ENCODE measurements around the gene CUBN.

Gene CUBN

GRCh38 chr10:16984242-16984641, 145.4 kb downstream of the CUBN start:
- no peak for FAIRE-seq

GRCh38 chr10:16976803-16977202, 152.8 kb downstream of the CUBN start:
- no peak for FAIRE-seq

- peak; percentile 90 for FAIRE-seq
Measured at GRCh38 chr10:16975188-16975587, 154.4 kb downstream of the CUBN start.

DNA sequence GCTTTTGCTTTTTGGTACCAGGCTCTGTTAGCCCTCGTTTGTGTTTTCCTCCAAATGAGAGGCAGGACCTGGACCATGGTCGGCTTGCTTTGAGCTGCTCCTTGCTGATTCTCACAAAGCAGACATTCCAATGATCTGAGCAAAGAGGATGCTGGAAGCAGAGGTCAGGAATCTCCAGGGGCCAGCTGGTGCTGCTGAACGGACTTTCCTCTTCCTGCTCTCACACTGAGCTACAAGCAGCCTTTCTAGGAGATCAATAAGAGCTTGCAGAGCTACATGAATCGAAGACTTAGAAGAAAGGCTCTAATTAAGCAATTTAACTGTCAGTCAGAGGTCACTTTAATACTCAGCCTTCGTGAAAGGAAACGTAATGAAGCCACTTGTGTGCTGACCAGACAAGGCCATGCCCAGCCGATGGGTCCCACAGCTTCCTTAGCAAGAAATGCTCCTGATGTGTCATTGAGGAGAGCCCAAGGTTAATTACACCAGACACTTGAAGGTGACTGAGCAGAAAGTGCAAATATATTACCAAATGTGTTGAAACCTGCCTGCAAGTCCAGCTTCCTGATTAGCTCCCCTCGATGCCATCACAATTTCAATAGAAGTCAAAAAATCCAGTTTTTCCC, 161.1 kb downstream of the CUBN start:
- FAIRE-seq, result peak; percentile 97

GRCh38 chr10:16967866-16968415, 161.7 kb downstream of the CUBN start:
- FAIRE-seq, result no peak

- peak; percentile 92 for FAIRE-seq
Measured at GRCh38 chr10:16966991-16967865, 162.4 kb downstream of the CUBN start.

GRCh38 chr10:16965740-16966447, 163.7 kb downstream of the CUBN start:
- FAIRE-seq, result peak; percentile 93

- no peak for FAIRE-seq
Measured at GRCh38 chr10:16965344-16965616, 164.3 kb downstream of the CUBN start.

DNA sequence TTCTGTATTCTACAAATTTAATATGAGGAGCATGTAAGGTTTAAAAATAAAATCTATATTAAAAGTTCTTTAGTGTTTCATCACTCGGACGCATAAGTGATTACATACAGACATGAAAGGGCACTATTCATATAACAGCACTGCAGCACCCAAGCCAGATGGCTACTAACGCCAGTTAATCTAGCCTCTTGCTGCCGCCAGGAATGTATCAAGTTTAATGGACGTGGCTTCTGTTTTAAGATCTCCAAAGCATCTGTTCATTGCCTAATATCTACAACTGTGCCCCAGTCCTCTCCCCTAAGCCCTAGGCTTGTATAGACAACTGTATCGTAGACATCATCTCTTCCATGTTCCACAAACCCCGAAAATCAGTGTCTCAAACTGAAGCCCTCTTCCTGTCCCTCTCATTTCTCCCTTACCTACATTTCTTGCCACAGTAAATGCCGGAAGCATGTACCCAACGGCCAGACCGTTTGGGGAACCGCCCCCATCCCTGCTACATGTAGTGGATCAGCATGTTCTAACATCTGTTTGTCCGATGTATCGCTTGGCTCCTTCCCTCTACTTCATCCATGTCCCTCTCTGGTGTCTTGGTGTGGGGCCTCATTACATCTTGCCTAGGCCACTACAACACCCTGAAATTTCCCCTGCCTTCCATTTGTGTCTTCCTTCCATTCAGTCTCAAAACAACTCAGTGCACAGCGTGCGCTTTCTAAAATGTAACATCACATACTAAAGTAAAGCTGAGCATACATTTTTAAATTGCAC, 164.9 kb downstream of the CUBN start:
- no peak for FAIRE-seq

- no peak for FAIRE-seq
Measured at GRCh38 chr10:16960551-16960950, 169.1 kb downstream of the CUBN start.

- no peak for FAIRE-seq
Measured at GRCh38 chr10:16957038-16957437, 172.6 kb downstream of the CUBN start.

GRCh38 chr10:16954280-16955030, 175.2 kb downstream of the CUBN start:
- FAIRE-seq, result no peak

GRCh38 chr10:16953270-16953669, 176.3 kb downstream of the CUBN start:
- no peak for FAIRE-seq

DNA sequence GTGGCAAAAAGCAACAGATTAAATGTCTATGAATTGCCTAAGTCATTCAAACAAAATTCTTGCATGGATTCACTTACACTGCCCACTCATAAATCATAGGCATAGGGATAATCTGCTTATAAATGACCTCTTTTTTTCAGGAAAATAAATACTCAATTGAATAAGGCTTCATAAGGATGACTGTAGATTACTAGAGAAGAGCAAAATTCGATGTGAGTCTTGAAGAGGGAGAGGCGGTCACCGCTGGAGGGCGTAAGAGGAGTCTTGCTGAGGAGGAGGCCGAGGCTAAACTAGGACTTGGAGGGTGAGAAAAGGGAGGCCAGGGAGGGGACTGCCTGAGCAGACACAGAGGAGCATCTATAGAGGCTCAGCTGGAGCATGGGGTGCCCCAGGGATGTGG, 177.0 kb downstream of the CUBN start:
- FAIRE-seq, result peak; percentile 13

DNA sequence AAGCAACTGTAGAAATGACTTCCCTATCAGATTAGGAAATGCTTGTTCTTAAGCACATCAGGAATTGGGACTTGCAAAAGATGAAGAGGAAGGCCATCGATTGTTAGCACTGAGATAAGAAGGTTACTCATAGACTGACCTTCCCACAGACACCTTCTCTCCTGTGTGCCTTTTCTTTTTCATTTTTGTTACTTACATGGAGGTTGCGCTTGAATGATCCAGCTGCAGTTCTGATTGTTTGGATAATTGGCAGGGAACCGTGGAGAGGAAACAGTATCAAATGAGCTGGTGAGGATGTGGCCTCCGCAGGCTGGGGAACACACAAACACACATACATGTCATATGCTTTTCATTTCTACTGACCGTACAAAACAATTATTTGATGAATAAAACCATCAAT, 177.5 kb downstream of the CUBN start:
- FAIRE-seq, result no peak

DNA sequence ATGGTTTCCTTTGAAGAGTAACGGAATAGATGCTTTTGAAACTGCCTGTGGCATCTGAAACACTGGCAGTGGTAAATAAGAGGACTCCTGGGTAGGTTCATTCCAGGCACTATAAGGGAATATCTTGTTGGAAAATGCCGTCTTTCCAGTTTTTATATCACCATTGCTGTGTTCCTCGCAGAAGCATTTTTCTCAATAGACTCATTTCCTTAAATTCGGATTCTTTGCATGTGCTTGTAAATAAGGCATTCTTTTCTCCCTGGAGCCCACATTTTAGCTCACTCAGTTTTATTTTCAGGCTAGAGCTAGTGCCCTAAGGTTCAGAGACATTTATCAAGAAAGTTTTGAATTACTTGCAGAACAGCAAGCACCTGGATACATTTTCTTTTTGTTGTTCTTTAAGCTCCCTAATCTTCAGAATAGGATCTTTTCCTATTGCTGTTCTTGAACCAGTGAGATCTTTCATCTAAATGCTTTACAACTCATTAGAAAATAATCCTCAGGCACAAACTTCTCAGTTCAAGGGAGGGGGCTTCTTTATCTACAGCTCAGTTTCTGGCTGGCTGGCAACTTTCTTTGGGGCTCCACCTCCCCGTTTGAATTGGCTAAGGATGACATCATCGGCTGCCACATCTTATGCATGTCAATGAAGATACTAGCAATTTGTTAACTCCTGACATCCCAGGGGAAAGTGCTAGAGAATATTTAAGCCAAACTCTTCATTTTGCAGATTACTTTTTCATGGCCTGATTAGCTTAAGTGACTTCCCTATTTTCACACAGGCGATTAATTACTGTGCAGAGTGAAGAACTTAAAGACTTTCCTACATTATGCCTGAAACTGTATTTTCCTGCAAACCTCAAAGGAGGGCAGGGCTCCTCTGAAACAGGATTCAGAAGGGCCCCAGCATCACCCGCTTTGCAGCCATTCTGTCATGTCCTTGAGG, 178.7 kb downstream of the CUBN start:
- FAIRE-seq, result peak; percentile 97

- FAIRE-seq, result no peak
Measured at GRCh38 chr10:16949816-16950215, 179.8 kb downstream of the CUBN start.

GRCh38 chr10:16948361-16948760, 181.2 kb downstream of the CUBN start:
- FAIRE-seq, result no peak

DNA sequence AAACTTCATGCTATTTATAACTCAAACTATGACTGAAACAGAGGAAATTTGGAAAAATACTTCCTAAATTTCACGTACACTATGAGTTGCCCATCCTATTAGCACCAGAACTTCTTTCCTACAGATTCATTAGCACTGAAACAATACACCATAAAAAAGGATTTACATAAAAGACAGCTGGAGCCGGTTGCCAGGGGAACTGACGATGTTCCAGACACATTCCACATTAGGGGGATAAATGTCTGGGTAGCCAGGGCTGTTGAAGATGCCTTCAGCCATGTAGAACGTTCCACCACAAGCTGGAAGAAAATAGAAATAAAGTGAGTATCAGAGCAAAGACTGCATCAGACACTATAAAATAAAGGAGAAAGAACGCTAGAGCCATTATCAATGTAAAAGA, 182.5 kb downstream of the CUBN start:
- FAIRE-seq, result no peak

GRCh38 chr10:16945593-16945992, 184.0 kb downstream of the CUBN start:
- no peak for FAIRE-seq

- no peak for FAIRE-seq
Measured at GRCh38 chr10:16944986-16945385, 184.6 kb downstream of the CUBN start.
